ENCODE results near the gene HINT3.

Gene HINT3

DNA sequence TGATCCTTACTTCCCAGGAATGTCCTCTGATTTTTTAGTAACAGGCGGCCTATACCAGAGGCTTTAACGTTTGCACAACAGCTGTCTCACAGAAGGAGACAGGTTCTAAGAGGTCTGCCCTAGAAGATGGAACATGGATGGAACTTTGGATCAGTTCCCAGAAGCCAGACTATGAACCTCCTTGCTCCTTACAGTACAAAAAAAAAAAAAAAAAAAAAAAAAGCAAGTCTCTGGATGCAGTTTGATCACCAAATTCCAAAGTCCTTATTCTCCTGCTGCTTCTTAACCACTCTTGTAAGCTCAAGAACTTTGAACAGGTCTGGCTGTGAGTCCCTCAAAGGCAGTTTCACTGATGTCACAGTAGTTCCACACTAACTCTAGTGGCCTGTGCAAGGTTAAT is 27.7 kb downstream of the HINT3 start:
- Histone ChIP-seq H3K27me3 (ENCODE audit: insufficient read depth, poor library complexity, severe bottlenecking) (no peaks in the 10 kb centered on the region), H3K4me3 (replicated peaks; ENCODE audit: insufficient read depth, low read length) (no peak overlapping the region), H3K27ac (replicated peaks) (no peak overlapping the region)
- TF ChIP-seq, protein P1, sequence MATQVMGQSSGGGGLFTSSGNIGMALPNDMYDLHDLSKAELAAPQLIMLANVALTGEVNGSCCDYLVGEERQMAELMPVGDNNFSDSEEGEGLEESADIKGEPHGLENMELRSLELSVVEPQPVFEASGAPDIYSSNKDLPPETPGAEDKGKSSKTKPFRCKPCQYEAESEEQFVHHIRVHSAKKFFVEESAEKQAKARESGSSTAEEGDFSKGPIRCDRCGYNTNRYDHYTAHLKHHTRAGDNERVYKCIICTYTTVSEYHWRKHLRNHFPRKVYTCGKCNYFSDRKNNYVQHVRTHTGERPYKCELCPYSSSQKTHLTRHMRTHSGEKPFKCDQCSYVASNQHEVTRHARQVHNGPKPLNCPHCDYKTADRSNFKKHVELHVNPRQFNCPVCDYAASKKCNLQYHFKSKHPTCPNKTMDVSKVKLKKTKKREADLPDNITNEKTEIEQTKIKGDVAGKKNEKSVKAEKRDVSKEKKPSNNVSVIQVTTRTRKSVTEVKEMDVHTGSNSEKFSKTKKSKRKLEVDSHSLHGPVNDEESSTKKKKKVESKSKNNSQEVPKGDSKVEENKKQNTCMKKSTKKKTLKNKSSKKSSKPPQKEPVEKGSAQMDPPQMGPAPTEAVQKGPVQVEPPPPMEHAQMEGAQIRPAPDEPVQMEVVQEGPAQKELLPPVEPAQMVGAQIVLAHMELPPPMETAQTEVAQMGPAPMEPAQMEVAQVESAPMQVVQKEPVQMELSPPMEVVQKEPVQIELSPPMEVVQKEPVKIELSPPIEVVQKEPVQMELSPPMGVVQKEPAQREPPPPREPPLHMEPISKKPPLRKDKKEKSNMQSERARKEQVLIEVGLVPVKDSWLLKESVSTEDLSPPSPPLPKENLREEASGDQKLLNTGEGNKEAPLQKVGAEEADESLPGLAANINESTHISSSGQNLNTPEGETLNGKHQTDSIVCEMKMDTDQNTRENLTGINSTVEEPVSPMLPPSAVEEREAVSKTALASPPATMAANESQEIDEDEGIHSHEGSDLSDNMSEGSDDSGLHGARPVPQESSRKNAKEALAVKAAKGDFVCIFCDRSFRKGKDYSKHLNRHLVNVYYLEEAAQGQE (IDR thresholded peaks at IDR 0.05; ENCODE audit: insufficient replicate concordance, low read depth), result no peak
- DNase-seq (ENCODE audit: low read depth in 1 of 2, low spot score in 1 of 2), result no peak

- TF ChIP-seq, protein P1 (IDR thresholded peaks at IDR 0.05; ENCODE audit: insufficient replicate concordance, low read depth), result no peak
- no peak for TF ChIP-seq POLR2AphosphoS5 (IDR thresholded peaks at IDR 0.05; ENCODE audit: low read depth)
- TF ChIP-seq CTCF (IDR thresholded peaks at IDR 0.05; ENCODE audit: insufficient read depth, low read length), result no peak
- no peak for TF ChIP-seq GABPA (IDR thresholded peaks at IDR 0.05; ENCODE audit: low read depth)
- TF ChIP-seq SPI1 (IDR thresholded peaks at IDR 0.05; ENCODE audit: borderline replicate concordance, low read depth), result no peak
- peak overlapping the region; percentile 98 for H3K4me3 ChIP-seq (replicated peaks; ENCODE audit: insufficient read depth, low read length)
- no peaks in the 10 kb centered on the region for H3K27me3 ChIP-seq (ENCODE audit: insufficient read depth, poor library complexity, severe bottlenecking)
- peak overlapping the region; percentile 73 for H3K27ac ChIP-seq (replicated peaks)
- no peak for DNase-seq (ENCODE audit: low read depth in 1 of 2, low spot score in 1 of 2)
These were observed 29.0 kb downstream of the HINT3 start for GRCh38 chr6:125985522-125985921.

- no peak for TF ChIP-seq SPI1 (IDR thresholded peaks at IDR 0.05; ENCODE audit: borderline replicate concordance, low read depth)
- TF ChIP-seq POLR2AphosphoS5 (IDR thresholded peaks at IDR 0.05; ENCODE audit: low read depth), result no peak
- no peak for TF ChIP-seq CTCF (IDR thresholded peaks at IDR 0.05; ENCODE audit: insufficient read depth, low read length)
- TF ChIP-seq, protein P1 (IDR thresholded peaks at IDR 0.05; ENCODE audit: insufficient replicate concordance, low read depth), result no peak
- TF ChIP-seq GABPA (IDR thresholded peaks at IDR 0.05; ENCODE audit: low read depth), result no peak
- Histone ChIP-seq H3K27me3 (ENCODE audit: insufficient read depth, poor library complexity, severe bottlenecking) (no peaks in the 10 kb centered on the region), H3K4me3 (replicated peaks; ENCODE audit: insufficient read depth, low read length) (peak overlapping the region; percentile 98), H3K27ac (replicated peaks) (peak overlapping the region; percentile 73)
- DNase-seq (ENCODE audit: low read depth in 1 of 2, low spot score in 1 of 2), result no peak
These were observed 29.4 kb downstream of the HINT3 start for GRCh38 chr6:125985979-125986300.
